GM12873 (cell line): ENCODE measurements around the gene SYT9.

ENCODE experiments used
- TF ChIP-seq, protein P1 (sequence below): IDR thresholded peaks from 2 replicates; pipeline ENCODE4 v1.5.1; 2012; ENCODE audit warnings: low read depth, mild to moderate bottlenecking, moderate library complexity, low read length, control low read depth; ENCODE audit not compliant: insufficient read depth; ENCODE audit errors: missing control alignments

Gene SYT9

DNA sequence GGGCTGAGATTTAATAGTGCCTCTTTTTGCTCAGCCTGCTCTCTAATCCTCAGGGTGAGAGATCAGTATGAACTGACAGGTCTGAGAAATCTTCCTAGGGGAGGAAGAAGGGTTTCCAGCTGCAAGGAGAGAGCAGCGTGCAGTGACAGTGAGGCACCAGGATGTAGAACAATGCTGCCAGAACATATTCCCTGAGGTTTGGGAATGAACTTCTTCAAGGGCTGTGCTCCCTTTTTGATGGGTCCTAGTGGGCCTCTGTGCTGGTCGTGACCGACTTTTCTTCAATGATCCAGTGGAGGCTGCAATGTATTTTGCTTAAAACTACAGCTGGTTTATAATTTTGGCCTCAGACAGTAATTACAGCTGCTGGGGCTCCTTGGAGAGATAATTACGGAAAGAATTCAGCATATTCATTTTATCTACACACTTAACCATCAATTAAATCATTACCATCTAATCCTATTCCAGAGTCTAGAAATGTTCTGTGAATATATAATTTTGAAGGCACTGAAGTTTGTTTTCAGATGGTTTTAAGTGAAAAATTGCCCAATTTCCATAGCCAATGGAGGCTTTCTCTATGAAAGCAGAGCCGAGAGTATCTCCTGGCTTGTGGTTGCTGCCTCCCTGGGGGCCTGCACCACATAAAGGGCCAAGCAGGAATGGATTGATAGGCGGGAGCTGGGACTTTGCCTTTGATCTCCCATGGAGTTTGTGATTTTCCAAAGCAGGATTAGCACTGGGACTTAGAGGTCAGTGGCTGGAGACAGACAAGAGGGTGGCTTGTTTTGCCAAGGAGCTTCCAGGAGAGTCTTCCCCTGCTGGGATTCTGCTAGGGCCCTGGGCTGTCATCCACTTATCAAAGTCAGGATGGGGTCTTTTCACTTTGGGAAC, 192.6 kb downstream of the SYT9 start:
- TF ChIP-seq, protein P1, sequence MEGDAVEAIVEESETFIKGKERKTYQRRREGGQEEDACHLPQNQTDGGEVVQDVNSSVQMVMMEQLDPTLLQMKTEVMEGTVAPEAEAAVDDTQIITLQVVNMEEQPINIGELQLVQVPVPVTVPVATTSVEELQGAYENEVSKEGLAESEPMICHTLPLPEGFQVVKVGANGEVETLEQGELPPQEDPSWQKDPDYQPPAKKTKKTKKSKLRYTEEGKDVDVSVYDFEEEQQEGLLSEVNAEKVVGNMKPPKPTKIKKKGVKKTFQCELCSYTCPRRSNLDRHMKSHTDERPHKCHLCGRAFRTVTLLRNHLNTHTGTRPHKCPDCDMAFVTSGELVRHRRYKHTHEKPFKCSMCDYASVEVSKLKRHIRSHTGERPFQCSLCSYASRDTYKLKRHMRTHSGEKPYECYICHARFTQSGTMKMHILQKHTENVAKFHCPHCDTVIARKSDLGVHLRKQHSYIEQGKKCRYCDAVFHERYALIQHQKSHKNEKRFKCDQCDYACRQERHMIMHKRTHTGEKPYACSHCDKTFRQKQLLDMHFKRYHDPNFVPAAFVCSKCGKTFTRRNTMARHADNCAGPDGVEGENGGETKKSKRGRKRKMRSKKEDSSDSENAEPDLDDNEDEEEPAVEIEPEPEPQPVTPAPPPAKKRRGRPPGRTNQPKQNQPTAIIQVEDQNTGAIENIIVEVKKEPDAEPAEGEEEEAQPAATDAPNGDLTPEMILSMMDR: no peak

DNA sequence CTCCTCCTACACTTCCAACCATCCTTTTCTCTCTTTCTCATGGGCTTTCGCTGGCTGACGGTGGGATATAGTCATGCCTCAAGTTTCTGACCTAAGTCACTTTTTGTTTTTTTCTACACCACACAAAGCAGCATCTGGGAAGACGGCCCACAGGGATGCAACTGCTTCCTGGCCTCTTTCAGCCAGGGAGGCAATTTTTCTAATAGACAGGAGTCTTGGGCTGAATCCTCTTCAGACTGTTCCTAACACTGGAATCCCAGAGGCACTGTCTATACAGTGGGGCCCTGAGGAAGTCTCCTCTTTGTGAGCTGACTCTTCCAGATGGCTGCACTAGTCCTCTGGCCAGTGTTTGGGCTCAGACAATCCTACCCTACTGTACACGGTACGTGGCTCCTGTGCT, 193.9 kb downstream of the SYT9 start:
- TF ChIP-seq, protein P1: no peak

DNA sequence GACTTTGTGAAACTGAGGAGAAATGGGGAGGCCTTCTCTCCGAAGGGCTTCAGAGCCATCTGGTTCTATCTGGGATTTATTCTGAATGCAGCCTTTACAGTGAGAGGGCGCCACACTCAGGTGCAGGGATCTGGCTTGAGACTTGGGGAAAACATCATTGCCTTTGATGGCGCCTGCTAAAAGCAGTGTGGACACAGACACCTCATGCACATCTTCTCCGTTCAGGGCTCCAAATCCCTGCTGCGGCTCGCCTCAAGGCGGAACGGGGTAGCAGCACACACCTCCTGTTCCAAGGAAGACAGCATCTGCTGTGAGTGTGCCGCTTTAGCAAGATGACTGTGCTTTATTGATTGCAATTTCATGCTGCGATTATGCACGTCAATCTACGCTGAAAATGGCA, 196.5 kb downstream of the SYT9 start:
- TF ChIP-seq, protein P1: no peak

DNA sequence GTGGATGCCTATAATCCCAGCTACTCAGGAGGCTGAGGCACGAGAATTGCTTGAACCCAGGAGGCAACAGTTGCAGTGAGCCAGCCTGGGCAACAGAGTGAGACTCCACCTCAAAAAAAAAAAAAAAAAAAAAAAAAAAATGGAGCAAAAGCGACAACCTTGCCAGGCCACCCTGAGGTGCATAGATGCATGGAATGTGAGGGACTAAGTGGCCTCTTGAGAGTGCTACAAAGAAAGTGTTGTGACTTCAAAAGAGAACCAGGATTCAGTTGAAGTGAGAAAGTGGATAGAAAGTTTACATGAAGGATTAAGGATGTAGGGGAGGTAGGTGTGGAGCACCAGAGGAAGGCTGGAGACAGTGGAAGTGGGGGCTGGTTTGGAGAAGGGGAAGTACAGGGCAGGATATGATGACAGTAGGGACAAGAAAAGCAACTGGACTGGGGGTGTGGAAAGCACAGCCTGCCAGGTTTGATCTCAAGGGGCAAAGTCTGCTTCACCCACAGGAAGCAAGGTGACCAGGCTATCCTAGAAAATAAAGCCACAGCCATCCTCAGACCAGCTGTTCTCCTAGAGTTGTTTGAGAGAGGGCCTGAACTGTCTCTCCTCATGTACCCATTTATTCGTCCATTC, 197.6 kb downstream of the SYT9 start:
- TF ChIP-seq, protein P1: no peak

DNA sequence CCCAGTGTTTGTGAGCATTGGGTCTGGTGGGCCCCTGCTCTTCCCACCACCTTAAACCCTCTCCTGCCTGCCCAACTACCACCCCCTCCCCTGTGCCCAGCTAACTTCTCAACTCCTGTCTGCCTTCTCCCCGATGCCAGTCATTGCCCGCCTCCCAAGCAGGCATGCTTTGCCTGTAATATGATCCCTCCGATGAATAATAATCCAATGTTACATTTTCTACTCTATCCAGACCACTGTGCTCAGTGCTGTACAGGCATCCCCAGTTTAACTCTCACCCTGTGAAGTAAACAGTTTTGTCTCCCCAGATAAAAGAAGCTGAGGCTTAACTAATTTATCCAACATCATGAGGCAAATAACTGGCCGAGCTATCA, 198.1 kb downstream of the SYT9 start:
- TF ChIP-seq, protein P1: no peak

DNA sequence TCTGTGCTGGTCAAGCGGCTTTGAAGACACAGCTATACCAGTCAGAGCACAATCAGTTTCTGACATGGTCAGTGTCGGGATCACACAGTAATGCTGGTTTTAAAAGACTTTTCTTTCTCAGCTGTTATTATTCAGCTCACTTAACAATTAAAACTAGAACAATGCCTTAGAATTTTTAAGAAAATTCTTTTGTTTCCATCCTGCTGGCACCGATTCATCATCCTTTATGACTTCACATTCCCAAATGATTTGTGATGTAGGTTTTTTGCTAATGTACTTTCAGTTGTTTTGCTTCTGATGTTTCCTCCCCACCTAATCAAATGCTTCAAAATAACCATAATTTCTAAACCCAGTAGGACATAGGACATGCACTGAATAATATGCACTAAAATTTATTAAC, 199.1 kb downstream of the SYT9 start:
- TF ChIP-seq, protein P1: no peak

DNA sequence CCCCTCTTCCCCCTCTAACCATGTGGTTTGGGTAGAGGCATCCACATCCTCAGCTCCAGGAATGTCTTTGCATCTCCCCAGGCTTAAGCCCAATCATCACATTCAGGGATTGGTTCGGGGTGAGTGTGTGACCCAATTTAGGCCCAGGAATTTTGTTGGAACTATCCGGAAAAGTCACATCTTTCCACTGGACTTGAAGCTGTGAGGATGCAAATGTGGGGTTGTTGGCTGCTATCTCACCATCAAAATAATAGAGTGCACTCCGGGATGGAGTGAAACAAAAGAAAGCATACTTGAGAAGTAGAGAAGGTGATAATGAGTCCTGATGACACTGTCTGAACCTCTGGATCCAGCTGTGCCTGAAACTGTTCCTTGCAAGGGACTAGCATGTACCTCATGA, 199.8 kb downstream of the SYT9 start:
- TF ChIP-seq, protein P1: no peak
